GM19023 (cell line): ENCODE data around the gene SPSB1.

Experiments used
- ATAC-seq: cut with Tn5 transposase; IDR thresholded peaks from one replicate; pipeline ENCODE4 v1.9.1; 2021; ENCODE audit warnings: mild to moderate bottlenecking, moderate library complexity; ENCODE audit not compliant: unreplicated experiment

The SPSB1 gene

DNA sequence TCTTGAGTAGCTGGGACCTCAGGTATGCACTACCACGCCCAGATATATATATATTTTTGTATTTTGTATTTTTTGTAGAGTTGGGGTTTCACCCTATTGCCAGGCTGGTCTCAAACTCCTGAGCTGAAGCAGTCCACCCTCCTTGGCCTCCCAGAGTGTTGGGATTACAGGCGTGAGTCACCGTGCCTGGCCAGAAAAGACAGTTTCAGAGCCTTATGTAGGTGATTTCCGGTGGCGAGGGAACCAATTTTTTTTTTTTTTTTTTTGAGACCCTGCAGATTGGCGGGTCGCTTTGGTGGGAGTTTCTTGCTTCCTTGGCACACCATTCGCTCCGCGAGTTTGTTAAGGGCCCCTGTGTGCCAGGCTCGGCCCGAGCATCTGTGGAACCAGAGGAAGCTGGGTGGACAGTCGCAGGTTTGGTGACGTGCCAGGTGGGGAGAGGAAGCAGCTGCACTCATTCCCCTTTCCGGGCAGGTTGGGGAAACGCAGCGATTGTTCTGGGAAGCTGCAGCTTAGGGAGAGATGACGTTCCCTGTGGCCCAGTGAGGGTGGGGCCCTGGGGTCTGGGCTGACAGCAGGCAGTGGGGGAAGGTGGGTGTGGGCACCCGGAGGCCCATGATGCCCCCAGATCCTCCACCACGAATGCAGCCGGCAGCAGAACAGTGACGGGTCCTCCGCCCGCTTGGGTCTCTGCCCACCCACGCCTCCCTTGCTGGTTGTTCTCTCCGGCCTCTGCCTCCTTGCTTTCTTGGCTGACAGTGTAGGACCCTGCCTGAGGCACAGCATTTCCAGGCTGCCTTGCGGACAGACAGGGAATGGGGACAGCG, 25.1 kb downstream of the SPSB1 start:
- no peak for ATAC-seq

DNA sequence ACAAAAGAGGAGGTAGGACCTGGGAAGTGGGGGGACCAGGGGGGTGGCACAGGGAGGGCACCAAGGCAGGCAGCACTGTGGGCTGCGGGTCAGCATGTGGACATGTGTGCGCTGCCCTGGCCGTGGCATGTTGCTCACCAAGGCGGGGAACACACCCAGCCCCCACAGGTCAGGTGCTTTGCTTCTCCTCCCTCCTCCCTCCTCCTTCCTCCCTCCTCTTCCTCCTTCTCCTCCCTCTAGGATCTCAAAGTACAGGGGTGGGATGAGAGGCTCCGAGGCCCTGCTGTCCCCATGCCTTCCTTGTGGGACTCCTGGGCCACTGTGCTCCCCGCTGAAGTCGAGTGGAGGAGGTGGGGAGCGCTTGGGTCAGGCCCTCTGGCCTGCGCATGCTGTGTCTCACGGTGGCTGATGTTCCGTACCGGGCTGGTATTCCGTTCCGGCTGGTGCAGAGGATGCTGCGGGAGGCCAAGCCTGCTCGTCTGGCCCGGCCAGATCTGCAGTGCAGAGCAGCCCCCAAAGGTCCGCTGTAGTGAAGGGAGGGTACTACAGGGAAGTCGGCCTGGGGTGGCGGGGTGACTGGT, 26.6 kb downstream of the SPSB1 start:
- ATAC-seq = no peak

DNA sequence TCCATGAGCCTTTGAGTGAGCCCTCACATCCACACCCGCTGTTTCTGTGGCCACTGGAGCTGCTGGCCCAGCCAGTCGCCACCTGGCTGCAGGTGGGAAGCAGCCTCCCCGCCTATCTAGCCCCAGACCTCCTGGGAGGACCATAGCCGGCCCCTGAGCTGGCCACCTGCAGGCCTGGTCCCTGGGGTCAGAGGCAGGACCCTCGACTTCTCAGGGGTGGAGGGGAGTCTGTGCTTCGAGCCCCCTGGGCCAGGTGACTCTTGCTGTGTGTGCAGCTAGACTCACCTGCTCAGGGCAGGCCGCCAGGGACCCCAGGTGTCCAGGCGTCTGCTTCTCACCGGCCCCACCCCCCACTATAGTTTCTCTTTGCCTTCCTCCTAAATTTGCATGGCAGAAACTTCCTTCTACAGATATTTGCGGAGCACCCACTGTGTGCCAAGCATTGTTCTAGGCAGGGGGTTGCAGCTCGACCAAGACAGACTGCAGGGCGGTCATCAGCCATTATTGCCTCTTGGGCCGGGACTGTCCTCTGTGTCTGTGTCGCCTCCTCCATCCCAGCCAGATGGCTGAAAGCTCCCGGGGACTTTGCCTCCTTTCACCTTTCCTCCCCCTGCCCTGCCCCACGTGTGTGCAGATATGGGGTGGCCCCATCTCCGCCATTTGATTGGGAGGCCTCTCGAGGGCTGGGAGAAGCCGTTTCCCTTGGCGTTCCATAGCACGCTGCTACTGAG, 27.3 kb downstream of the SPSB1 start:
- no peak for ATAC-seq

DNA sequence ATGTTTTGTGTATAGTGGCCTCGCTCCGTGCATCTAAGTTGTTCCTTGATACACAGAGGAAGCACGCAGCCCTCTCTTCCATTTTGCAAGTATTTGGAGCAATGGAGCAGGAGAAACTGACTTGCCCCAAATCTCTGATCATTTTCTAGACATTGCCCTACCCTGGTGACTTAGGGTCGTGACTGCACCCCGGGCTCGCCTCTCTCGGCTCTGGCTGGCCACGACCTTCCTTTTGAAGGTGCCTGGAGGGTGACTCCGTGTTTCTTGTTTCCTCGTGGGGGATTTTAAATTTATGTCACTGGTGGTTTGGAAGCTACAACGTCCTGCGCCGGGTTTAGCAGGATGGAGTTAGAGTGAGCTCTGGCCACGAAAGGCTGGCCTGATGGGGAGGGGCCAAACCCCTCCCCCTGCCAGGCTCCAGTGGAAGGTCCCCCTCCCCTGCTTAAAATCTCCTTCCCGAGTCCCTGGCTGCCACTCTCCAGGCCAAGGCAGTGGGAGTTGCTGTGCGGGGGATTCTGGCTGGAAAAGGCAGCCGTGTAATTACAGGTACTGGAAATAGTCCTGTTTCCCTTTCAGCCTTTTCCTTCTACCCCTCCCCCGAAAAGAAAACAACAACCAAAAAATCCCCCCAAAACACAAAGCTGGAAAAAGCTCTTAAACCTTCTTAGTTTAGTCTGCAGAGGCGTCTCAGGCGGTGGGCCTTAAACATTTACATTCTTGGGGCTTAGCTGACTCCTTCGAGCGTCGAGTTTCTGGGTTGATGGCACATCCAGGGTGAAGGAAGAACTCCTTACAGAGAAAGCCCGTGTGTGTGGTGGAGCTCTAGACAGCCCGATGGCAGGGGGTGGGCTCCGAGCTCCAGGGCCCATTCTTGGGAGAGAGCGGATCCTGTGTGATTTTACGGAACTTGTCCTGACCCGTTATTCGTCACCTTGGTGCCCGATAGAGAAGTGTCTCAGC, 28.1 kb downstream of the SPSB1 start:
- ATAC-seq = no peak

DNA sequence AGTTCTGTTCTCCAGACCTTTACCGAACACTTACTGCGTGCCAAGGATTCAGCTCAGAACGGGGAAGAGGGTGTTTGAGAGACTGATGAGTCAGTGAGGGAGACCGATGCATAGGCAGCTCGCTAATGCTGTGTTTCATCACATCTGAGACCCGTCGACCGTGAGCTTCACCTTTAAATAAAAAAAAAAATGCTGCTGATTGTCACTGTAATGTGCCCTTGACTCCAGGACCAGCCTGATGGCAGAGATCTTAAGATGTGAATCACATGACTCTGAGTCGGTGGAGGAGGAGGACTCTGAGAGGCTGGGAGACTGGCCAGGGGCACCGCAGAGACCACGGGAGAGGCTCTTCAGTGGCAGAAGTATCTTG, 28.8 kb downstream of the SPSB1 start:
- ATAC-seq = no peak

DNA sequence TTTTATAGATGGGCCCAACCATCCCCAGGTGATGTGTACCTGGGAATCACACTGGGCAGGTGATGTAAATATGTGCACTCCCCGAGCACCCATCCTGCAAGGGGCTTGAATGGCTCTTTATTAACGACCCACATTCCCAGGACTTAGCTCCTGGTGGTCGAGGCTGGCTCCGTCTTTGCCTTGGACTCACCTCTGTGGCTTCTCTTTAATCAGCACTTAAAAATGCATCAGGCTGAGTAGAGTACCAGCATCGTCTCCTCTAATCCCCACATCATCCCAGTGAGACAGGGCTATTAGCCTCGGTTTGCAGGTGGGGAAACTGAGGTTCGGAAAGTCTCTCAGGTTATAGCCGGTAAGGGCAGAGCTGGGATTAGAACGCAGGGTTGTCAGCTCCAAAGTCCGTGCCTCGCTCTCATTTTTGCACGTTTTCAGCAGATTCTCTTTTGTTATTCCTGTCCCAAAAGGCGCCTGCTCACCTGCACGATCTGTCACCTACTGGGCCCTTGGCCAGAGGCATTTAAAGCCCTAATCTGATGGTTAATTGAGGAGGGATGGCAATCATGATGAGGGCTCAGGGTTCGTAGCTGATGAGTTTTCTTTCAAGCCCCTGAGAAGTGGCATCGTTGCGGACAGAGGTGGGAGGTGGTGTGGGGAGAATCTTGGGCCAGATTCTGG, 29.4 kb downstream of the SPSB1 start:
- no peak for ATAC-seq

DNA sequence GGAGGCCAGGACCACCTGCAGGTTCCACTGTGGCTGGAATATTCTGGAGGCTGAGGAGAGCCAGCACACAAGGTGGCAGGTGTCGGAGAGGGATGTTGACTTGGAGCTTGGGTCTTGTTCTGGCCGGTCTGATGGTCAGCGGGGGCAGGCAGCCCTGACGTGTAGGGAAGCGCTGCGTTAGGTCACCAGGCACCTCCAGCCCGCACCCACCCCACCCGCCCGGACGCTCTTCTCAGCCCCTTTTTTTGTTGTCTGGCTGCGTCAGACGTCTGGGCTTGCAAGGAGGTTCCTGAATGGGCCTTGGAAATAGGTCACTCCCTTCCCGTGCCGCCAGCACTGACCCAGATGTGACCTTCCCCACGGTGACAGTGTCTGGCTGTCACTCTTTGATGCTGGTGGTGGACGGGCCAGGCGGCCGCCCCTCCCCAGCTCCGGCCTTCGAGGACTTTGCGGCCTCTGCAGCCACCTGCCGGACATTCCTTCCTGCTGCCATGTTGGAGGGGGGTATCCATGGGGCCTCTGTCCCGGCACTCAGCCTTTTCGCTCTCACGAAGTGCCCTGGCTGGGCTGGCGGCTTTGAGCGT, 30.1 kb downstream of the SPSB1 start:
- no peak for ATAC-seq

DNA sequence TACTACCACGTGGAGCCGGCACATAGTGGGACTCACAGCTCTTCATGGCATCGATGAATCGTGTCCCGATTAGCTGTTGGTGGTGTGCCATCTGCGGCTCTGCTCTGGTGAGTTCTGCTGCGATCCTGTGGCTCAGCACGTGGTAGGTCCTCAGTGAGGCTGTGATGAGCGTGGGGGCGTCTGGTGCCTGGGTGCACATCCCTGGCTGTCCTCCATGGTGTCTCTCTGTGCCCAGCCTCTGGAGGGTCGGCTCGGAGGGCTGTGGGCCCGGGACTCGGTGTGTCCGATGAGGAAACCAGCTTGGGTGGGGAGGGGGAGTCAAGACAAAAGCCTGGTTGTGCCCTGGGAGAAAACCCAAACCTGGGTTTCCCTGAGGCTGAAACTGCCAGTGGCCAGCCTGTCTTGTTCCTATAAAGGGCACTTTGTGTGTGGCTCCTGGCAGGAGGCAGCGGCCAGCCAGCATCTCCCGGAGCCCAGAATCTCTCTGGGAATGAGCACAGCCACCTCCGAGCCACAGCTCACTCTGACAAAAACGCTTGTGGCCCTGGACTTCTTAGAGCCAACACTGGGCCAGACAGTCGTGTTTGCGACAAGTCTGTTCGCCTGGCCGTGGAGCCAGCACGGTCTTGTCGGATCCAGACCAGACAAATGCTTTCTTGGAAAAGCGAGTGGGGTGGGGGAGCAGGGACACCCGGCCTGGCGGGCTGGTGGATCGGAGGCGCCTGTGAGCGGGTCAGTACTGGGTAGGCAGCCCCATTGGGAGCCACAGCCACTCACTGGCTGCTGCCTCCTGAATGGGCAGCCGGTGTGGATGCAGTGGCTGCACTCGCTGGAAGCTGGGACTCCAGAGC, 31.8 kb downstream of the SPSB1 start:
- ATAC-seq = no peak

DNA sequence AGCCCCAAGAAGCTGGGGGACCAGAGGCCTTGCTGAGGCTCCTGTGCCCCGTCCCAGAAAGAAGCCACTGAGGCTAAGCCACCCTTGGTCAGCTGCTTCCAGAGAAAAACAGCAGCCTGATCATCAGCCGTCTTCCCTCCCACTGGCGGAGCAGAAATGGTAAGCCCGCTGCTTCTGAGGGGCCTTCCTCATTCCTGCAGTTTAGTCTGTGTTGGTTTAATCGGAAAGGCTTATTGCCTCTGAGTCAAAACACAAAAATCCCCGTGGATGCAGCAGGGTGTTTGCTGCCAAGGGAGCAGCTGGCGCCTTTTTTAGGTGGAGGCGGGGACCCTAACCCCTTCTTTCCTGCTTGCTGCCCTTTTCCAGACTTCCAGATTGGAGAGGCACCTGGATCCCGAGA, 33.9 kb downstream of the SPSB1 start:
- no peak for ATAC-seq

DNA sequence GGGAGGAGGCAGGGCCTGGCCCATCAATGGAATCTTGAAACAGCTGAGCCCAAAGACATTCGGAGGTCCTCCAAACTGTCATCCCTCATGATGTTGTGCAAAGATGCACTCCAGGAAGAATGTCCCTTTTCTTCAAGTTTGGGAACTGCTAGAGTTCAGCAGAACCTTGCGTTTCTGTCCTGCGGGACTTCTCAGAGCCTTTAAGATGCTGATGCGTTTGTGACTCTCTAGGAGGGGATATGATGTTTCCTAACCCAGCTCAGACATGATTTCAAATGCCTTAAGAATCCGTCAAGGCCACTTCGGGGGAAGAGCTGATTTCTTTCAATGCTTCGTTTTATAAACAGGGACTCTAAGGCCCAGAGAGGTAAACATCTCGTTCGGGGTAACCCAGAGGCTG, 35.5 kb downstream of the SPSB1 start:
- ATAC-seq = no peak

DNA sequence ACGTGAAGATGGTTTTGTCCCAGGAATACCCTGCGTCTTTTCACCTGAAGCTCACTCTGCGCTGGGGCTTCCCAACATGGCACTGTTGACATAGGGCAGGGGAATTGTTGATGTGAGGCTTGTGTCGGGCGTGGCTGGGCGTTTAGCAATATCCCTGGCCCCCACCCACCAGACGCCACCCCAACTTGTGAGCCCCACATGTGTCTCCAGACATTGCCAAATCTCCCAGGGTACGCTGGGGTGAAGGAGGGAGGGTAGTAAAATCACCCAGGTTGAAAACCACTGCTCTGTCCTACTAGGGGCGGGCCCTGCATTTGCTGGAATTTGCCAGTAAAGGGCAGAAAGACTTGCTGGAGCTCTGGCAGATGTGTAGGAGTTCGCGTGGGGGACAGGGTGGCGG, 36.0 kb downstream of the SPSB1 start:
- ATAC-seq = no peak

DNA sequence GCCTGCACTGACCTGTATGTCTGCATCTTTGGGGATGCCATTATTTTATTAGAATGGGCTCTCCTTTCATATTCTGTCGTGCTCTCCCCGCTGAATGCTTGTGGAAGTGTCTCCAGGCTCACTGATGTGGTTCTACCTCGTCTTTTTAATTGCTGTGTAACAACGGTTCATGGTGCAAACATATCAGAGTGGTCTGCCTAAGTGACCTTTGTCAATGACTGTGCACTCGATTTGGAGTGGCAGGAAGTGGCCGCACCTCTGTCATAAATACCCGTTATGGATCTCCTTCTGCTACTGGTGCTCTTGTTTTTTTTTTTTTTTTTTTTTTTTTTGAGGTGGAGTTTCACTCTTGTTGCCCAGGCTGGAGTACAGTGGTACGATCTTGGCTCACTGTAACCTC, 38.3 kb downstream of the SPSB1 start:
- no peak for ATAC-seq

DNA sequence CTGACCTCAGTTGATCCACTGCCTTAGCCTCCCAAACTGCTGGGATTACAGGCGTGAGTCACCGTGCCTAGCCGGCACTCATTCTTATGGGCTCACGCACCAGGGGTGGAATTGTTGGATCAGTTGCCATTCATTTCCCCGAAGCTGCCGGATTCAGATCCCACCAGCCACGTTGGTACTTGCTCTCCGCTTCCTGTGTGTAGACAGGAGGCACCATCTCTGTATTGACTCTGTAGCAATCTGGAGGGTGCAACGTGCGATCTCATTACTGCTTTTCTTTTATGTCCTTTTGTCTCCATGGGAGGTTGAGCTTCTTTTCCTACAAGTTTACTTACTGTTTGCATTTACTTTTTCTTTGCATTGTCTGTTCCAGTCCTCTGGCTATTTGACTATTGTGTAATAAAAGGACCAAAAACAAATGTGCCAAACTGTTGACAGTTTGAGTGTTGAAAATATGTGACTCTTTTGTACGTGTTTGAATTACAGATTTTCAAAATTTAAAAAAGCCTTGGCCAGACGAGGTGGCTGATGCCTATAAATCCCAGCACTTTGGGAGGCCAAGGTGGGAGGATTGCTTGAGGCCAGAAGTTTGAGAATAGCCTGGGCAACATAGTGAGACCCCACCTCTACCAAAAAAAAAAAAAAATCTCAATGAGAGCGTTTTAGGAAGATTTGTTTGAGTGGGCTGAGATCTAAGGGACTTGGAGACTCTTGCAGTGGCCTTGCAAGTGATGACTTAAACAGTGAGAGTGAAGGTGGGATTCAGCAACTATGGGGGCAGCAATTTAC, 39.1 kb downstream of the SPSB1 start:
- no peak for ATAC-seq

DNA sequence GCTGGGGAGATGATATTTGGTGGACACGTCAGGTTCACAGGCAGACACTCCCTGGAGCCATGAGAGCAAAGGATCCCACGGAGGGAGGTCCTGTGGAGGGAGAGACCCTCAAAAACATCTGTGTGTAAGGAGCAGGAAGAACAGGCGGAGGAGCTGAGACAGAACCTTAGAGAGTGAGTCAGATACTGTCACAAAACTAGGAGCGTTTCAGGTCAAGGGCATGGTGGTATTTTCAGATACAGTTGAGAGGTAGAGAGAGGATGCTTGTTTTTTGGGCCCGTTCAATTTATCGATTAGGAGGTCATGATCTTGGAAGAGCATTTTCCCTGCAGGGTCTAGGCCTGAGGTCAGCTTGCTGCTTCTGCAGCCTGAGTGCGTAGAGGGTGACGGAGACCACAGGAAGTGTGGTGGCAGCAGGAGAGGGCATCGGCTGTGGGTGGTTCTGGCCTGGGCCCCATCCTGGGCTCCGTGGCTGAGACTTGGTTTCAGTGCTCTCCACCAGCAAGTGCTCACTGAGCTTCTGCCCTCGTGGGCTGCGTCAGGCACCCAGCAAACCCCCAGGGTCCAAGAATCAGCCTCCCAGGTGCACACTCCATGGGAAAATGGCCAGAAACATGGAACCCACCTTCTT, 39.9 kb downstream of the SPSB1 start:
- ATAC-seq = no peak

DNA sequence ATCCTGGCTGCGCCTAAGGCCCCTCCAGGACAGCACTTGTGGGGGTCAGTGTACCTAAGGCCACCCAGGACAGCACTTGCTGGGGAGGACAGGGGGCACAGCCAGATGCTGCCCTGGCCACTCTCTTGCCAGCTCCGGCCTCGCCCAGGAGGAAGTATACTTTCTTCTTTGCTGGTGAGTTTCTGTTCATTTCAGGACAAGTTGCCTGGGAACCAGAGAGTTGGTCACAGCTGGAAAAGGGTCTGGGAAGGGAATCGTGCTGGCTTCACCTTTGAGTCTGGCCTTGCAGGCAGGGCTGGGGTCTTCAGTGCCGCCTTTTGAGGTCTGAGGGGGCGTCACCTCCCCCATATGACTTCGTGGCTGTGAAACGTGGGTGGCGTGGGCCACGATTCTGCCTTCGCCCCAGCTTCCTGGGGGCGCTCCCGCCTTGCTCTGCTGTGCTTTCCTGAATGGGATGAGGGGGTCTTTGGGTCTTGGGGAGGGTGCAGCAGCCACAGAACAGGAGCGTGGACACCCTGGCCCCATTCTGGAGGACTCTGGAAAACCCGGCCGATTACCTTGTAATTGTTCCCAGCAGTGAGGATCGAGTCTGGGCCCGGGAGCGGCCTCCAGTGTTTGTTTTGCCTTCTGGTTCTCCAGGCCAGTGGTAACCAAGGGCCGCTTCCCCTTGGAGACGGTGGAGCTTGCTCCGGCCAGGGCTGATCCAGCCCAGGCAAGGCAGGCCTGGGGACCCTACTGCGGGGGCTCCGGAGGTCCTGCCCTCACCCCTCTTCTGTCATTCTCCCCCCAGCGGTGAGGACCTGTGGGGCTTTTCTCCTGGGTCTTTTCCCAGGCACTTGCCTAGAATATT, 45.9 kb downstream of the SPSB1 start:
- ATAC-seq = no peak

DNA sequence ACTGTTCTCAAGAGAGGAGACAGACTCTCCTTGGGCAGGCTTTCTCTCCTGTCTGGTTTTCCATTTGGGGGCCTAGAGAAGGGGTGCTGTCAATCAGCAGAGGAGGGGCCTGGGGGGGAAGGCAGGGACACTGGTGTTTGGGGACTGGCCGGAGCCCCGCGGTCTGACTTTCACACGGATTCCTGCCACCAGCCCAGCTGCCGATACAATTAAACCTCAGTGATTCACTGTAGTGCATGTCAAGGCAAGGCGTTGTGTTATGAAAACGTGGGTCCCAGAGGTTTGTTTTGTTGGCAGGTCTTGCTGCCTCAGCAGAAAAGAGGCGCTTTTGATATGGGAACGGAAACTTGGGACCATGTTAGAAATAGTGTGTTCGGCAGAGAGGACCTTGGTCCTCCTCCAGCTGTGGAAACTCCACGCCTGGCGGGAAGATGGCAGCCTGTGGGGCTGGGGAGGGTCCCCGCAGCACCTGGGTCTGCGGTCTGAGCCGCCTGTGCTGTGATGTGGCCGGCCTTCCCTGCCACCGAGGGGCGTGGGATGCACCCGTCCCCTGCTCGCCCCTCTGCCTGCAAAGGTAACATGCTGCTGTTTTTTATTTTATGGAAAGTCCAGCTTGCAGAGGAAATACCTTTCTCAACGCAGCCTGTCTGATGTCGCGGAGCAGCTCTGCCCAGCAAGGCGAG, 47.6 kb downstream of the SPSB1 start:
- no peak for ATAC-seq
